GM12872 (cell line): ENCODE measurements around the gene CLDN12.

ENCODE experiments used
- TF ChIP-seq, protein P1 (sequence below): IDR thresholded peaks from 3 replicates; pipeline ENCODE4 v1.5.1; 2011; ENCODE audit warnings: low read depth, mild to moderate bottlenecking, low read length, moderate library complexity; ENCODE audit not compliant: insufficient read depth

CLDN12 gene

DNA sequence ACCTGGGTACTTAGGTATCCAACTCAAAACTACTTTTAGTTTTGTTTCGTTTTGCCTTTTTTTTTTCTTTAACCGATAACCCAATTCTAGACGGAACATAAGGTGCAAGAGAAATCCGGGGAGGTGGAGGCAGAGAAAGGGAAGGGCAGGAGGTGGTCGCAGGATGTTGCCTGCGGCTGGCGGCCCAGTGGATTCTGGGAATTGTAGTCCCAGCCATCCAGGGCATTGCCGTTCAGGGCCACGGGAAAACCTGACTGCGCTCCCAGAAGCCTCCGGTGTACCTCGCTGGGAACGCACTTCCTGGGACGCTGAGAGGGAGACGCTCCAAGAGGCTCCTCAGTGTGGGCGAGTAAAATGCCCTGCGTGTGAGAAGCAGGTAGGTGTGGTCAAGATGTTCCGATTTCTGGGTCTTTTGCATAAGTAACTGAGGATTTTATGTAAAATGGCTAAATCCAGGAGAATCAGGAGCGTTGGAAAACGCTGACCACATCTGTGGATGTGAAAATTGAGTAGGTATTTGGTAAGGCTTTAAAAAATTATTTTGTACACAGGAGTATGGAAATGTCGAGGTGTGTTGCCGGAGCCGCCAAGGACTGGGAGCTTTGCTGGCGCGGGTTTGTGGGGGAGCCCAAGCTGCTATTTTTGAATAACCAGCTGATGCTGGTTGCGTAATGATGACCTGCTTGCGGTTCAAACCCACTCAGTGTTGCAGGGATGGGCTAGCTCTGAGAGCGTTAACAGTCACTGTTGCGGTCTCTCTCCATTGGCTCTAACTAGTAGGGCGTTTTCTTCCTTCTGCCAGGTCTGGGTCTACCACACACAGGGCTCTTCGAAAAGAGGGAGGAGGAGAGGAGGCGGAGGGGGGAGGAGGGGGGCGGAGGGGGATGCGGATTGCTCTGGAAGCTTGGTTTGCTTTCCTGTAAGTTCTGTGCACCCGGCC lies at the start of gene CLDN12:
Gene CLDN12 (plus strand): TSS at position 288 of the 940 bp plus-strand sequence. CDS start 9,216 bp downstream, outside the sequence.
- TF ChIP-seq, protein P1, sequence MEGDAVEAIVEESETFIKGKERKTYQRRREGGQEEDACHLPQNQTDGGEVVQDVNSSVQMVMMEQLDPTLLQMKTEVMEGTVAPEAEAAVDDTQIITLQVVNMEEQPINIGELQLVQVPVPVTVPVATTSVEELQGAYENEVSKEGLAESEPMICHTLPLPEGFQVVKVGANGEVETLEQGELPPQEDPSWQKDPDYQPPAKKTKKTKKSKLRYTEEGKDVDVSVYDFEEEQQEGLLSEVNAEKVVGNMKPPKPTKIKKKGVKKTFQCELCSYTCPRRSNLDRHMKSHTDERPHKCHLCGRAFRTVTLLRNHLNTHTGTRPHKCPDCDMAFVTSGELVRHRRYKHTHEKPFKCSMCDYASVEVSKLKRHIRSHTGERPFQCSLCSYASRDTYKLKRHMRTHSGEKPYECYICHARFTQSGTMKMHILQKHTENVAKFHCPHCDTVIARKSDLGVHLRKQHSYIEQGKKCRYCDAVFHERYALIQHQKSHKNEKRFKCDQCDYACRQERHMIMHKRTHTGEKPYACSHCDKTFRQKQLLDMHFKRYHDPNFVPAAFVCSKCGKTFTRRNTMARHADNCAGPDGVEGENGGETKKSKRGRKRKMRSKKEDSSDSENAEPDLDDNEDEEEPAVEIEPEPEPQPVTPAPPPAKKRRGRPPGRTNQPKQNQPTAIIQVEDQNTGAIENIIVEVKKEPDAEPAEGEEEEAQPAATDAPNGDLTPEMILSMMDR, result no peak

DNA sequence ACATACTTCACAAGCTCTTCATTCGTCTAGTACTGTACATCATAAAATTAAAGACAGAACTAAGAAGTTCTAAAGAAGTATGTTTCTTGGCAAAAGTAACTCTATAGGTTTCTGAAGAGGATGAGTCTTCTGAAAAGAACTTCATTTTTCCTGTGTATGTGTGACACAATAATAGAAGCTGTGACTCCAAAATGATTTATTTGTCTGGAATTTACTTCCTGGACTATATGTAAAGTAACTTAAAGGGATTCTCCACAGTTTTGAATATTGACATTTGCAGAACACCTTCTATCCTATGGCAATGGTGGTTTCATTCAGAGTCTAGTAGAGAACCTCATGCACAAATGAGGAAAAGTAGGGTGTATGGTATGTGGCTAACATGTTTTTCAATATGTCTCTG lies 19.8 kb upstream of the CLDN12 start:
- TF ChIP-seq, protein P1, result no peak

DNA sequence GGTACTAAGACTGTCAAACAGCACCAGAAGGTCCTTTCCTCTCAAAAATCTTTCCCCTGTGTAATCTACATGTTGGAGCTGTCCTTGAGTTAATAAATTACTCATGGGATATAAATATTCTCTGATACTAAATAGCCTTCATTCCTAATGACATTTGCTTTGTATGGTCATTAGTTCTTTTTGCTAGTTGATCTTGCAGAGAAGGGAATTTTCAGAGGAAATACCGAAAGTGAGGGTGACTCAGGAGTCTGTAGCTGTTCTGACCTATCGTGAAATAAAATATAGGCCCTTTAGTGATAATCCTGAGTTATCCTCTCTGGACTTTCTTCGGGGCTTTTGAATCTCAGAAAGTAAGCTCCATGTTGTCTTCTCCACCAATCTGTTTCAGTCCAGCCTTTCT lies 19.4 kb upstream of the CLDN12 start:
- TF ChIP-seq, protein P1, result no peak

DNA sequence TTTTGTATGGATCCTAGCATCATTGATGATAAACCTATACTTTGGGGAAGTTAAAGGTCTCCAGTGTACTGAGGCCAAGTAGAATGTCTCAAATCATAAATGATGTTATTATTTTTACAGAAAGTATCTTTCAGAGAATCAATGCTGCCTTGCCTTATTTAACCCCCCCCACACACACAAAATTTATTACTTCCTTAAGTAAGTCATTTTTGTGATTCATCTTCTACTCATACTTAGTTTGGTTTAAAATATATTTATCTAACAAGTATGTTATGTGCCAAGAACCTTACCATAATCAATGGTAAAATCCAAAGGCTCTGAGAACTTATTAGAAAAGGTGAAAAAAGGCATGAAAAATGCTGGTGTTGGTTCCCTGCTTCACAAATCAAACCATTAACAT lies 18.8 kb upstream of the CLDN12 start:
- TF ChIP-seq, protein P1, result no peak

DNA sequence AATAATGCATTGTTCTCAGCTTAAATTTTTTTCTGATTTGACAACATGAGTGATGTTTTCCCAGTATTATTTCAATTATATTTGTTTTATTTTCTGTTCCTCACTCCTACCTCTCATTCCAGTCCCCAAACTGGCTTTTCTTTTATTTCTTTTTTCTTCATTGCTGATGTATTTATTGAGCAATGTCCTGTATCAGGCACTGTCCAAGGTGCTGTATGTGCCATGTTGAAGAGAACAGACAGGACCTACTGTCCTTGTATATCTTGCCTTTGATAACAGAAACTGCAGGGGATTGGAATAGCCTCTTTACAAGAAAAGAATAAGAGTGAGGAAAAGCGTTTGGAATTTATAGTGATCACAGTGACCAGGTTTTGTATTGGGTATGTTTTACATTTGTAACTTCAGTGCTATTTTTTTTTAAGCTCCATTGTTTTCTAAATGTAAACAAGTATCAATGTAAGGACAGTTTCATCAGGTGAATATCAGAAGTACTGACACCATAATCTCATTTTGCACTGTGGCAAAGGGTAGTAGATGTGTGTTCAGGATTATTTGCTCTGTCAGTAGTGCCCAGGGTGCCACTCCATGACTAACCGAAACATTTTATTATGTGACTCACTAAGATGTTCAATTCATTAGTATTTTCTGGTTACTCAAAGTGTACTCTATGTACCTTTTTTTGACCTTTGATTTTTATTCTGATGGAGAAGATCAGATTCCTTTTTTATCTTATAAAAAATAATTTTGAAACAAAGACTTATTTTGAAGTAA lies 15.6 kb upstream of the CLDN12 start:
- TF ChIP-seq, protein P1, result no peak

DNA sequence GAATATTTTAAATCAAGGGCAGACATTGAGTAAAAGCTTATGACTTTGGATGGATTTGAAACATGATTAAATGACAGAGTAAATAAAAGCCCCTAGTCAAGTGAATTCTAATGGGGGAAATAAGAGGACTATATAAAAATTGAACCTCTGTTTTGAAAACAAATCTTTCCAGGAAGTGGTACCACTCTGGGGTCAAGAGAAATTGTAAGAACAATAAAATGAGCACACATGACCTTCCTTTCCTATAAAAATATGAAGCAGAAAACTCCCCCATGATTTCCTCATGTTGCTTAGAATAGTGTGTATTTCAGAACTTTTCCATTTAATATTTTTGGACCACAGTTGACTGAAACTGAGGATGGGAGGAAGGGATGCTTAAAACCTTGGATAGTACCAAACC lies 12.3 kb upstream of the CLDN12 start:
- TF ChIP-seq, protein P1, result no peak

DNA sequence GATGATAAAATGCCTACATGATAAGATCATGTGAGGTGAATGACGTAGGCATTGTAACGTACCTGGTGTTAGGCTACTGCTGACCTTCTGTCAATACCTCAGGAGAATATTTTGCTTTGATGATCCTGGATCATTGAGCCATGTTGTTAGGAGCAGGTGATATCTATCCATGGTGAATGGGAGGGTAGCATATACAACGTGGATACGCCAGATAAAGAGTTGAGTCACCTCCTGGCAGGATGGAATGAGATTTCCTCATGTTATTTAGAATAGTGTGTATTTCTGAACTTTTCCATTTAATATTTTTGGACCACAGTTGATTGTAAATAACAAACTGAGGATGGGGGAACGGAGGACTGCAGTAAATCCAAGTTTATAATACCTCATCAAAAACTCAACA lies 11.8 kb upstream of the CLDN12 start:
- TF ChIP-seq, protein P1, result no peak
